NCI-H510A (cell line): ENCODE measurements around the gene PSORS1C1.
"Not testable (repeated sequence)": the region's sequence is repeated elsewhere in the genome, so short reads cannot be mapped to it uniquely, and the experiment has no call there.

Experiments used
- DNase-seq: peaks from one replicate; lab custom pipeline; 2025; lab: John Stamatoyannopoulos, UW

PSORS1C1 gene

GRCh38 chr6:31158863-31159855, 44.6 kb downstream of the PSORS1C1 start:
- DNase-seq, result peak; percentile 13

- no peak for DNase-seq
Observed at GRCh38 chr6:31161216-31162126, 46.9 kb downstream of the PSORS1C1 start.

GRCh38 chr6:31162463-31163165, 48.0 kb downstream of the PSORS1C1 start:
- DNase-seq, result no peak

GRCh38 chr6:31163922-31164321, 49.3 kb downstream of the PSORS1C1 start:
- DNase-seq, result no peak

GRCh38 chr6:31164475-31165063, 50.0 kb downstream of the PSORS1C1 start:
- DNase-seq, result not testable (repeated sequence)

GRCh38 chr6:31165064-31165832, 50.6 kb downstream of the PSORS1C1 start:
- not testable (repeated sequence) for DNase-seq

- no peak for DNase-seq
Observed at GRCh38 chr6:31165986-31166385, 51.4 kb downstream of the PSORS1C1 start.

- no peak for DNase-seq
Observed at GRCh38 chr6:31168606-31169005, 54.0 kb downstream of the PSORS1C1 start.

GRCh38 chr6:31169123-31169857, 54.7 kb downstream of the PSORS1C1 start:
- DNase-seq, result no peak

- not testable (repeated sequence) for DNase-seq
Observed at GRCh38 chr6:31169858-31170599, 55.4 kb downstream of the PSORS1C1 start.

GRCh38 chr6:31170600-31170881, 55.9 kb downstream of the PSORS1C1 start, which contains the start of gene POU5F1:
Gene POU5F1 (minus strand): TSS chr6:31170682. CDS start chr6:31170620, 62 bp downstream.
- DNase-seq, result no peak

- DNase-seq, result no peak
Observed at GRCh38 chr6:31170987-31171671, 56.5 kb downstream of the PSORS1C1 start.

- no peak for DNase-seq
Observed at GRCh38 chr6:31171931-31172905, 57.6 kb downstream of the PSORS1C1 start.

GRCh38 chr6:31172973-31173384, 58.4 kb downstream of the PSORS1C1 start:
- no peak for DNase-seq

GRCh38 chr6:31173406-31173805, 58.8 kb downstream of the PSORS1C1 start:
- DNase-seq, result no peak

- DNase-seq, result no peak
Observed at GRCh38 chr6:31174378-31174777, 59.8 kb downstream of the PSORS1C1 start.

- no peak for DNase-seq
Observed at GRCh38 chr6:31175971-31176370, 61.4 kb downstream of the PSORS1C1 start.
